GM18519 (cell line): ENCODE data around the gene PDLIM3.

Experiments used
- ATAC-seq: cut with Tn5 transposase; IDR thresholded peaks from one replicate; pipeline ENCODE4 v1.9.1; 2021; ENCODE audit warnings: mild to moderate bottlenecking, moderate library complexity; ENCODE audit not compliant: unreplicated experiment, low FRiP score

The PDLIM3 gene

DNA sequence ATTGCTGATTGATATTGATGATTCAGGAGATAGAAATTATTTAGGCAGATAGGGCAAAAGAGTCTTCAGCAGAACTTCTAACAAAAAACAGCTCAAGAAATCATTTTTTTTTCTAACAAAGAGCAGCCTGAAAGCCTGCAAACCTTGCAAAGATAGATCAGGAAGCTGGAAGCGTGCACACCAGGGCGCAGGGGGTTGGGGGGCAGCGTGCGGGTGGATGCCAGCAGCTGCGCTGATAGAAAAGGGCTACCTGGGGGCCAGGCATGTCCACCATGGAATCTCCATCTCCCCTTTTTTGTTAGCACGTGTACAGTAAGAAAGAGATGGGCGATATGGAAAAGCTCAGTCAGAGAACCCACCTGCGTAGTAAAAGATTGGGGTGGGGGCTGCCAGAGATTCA, 62.1 kb downstream of the PDLIM3 start:
- no peak for ATAC-seq

- ATAC-seq = no peak
Observed at GRCh38 chr4:185472103-185472542, 63.2 kb downstream of the PDLIM3 start.

- ATAC-seq = peak; percentile 85
Observed at GRCh38 chr4:185471235-185472102, 63.8 kb downstream of the PDLIM3 start, which contains the start of gene CCDC110. CCDC110 (minus strand) TSS chr4:185471733; CDS start chr4:185471683, 50 bp downstream.

DNA sequence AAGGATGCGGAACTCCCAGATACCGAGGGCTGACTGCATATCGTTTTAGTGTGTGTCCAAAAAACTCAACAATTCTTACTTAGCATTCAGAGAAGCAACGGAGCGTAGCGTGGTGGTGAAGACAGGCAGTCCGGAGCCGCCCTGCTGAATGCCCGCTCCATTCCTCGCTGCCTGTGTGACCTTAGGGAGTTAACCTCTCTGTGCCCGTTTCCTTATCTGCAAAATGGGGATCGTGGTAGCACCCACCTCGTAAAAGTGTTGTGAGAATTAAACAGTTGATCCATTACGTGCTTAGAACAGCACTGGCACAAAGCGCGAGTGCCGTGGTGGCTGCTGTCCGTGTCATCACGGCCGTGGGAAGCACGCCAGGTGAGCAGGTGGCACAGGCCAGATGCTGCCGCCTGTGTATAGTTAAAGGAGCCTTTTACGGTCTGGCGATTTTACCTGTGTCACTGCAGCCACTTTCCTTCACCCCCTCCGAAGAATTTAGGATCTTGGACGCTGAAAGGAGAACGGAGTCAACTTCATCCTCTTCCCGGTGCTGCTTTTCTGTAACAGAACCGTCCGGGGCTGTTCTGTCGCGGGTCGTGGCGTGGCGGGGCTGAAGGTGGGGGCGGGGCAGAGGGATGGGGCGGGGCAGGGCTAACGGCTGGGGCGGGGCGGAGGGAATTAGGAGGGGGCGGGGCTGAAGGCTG, 64.7 kb downstream of the PDLIM3 start:
- ATAC-seq = no peak

- no peak for ATAC-seq
Observed at GRCh38 chr4:185469580-185470154, 65.6 kb downstream of the PDLIM3 start.

DNA sequence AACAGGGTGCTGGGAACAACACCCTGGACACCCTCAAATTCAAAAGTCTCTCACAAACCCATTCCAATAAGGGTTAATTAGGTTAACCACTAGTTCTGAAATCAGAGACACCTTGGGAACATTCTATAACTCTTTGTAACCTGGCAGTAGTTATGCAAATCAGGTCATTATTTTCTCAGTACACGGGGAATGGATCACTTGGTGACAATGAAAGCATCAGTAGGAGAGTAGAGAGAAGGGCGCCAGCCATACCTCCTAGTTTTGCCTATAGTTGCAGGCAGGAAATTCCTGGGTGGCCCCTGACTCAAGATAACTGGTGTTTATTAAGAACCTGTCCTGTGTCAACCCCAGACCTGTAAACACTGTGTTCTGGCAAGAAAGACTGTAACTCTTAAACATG, 66.3 kb downstream of the PDLIM3 start:
- ATAC-seq = no peak

GRCh38 chr4:185467991-185468390, 67.3 kb downstream of the PDLIM3 start:
- ATAC-seq = no peak

DNA sequence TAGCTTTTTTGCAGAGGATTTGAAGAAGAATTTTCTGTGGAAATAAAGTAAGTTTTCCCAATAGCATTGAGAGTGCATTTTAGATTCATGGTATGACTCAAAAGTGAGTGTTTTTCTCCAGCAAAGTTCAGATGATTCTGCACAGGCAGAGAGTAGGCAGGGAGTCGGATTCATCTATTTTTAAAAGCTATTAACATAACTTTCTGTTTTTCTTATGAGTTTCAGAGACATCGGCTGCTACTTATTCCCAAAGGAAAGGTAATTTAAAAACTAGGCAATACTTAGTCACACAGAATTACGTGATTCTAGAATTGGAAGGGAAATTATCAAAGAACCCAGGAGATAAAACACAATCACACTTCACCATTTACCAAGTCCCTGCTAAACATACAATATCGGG, 68.2 kb downstream of the PDLIM3 start:
- no peak for ATAC-seq

- no peak for ATAC-seq
Observed at GRCh38 chr4:185465707-185466106, 69.6 kb downstream of the PDLIM3 start.

DNA sequence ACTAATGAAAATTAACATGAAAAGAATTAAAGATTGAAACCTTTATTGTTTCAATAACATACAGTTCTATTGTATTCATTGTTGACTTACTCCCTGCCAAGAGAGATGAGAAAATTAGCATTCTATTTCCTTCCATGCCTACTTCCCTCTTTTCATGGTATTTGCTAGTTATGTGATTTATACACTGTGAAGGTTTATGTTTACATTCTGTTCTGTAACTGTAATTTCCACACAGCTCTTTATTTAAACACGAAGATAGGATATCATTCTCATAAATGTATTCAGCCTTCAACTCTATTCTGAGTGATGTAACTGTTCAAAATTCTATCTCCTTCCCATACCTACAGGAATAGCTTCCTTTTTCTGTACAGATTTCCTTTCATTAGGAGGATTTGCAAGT, 70.4 kb downstream of the PDLIM3 start:
- ATAC-seq = no peak

DNA sequence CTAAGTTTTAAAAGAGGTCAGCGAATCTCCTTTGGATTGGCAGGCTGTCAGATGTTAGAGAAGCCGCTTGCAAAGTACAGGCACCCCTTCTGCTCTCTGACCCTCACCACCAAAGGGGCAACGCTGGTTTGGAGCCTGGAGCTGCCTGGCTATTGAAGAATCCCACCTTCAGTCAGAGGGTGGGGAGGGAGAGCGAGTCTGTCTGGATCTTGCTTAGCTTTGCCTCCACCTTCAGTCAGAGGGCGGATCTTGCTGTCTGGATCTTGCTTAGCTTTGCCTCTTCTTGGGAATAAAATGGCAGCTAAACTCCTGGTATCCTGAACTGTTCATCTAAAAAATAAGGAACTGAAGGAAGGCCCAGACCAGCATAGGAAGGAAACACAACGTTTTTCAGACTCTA, 71.1 kb downstream of the PDLIM3 start:
- no peak for ATAC-seq

GRCh38 chr4:185463541-185463940, 71.8 kb downstream of the PDLIM3 start:
- no peak for ATAC-seq

- no peak for ATAC-seq
Observed at GRCh38 chr4:185461565-185461964, 73.7 kb downstream of the PDLIM3 start.

GRCh38 chr4:185457136-185457535, 78.2 kb downstream of the PDLIM3 start:
- no peak for ATAC-seq

DNA sequence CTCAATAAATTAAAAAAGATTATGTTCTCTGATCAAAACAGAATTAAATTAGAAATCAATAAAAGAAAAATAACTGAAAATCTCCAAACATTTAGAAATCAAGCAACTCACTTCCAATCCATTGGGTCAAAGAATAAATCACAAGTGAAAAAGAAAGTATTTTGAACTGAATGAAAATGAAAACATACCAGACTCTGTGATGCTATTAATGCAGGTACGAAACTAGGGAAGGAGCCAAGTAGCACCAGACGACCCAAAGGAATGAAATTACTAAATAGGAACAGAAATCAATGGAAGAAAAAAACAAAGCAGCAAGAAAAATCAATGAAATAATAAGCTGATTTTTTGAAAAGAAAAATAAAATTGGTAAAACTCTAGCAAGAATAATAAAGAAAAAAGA, 79.2 kb downstream of the PDLIM3 start:
- ATAC-seq = no peak
